IMR-90 (cell line): ENCODE results near the gene PLPPR3.

Experiments
- BHLHE40 ChIP-seq: fragments of 150-350 bp; IDR thresholded peaks from 2 replicates; pipeline ENCODE4 v1.6.1; 2016; ENCODE audit warnings: mild to moderate bottlenecking, low read depth, low read length
- CEBPB ChIP-seq: IDR thresholded peaks from 2 replicates; pipeline ENCODE4 v1.6.1; 2012; ENCODE audit warnings: low read depth, low read length, improper control_type of control experiment
- CHD1 ChIP-seq: IDR thresholded peaks from 2 replicates; pipeline ENCODE4 v1.6.1; 2012; ENCODE audit warnings: low read depth, low read length, improper control_type of control experiment
- CTCF ChIP-seq: conservative IDR thresholded peaks from 2 replicates; pipeline ENCODE4 v1.5.1; 2012; ENCODE audit warnings: mild to moderate bottlenecking, low read depth, low read length, improper control_type of control experiment
- FOS ChIP-seq: fragments of 150-350 bp; IDR thresholded peaks from 2 replicates; pipeline ENCODE4 v1.6.1; 2016; ENCODE audit warnings: low read depth, low read length
- MAFK ChIP-seq: IDR thresholded peaks from 2 replicates; pipeline ENCODE4 v1.6.1; 2012; ENCODE audit warnings: low read depth, low read length, improper control_type of control experiment
- MAZ ChIP-seq: IDR thresholded peaks from 2 replicates; pipeline ENCODE4 v1.6.1; 2012; ENCODE audit warnings: low read depth, mild to moderate bottlenecking, low read length, improper control_type of control experiment, moderate library complexity, borderline replicate concordance
- MXI1 ChIP-seq: IDR thresholded peaks from 2 replicates; pipeline ENCODE4 v1.6.1; 2012; ENCODE audit warnings: low read depth, mild to moderate bottlenecking, low read length, moderate library complexity, borderline replicate concordance
- POLR2A ChIP-seq: IDR thresholded peaks from 2 replicates; pipeline ENCODE4 v1.6.1; 2012; ENCODE audit warnings: mild to moderate bottlenecking, low read depth, low read length
- RAD21 ChIP-seq: IDR thresholded peaks from 2 replicates; pipeline ENCODE4 v1.6.1; 2012; ENCODE audit warnings: low read length, improper control_type of control experiment
- RCOR1 ChIP-seq: IDR thresholded peaks from 2 replicates; pipeline ENCODE4 v1.6.1; 2012; ENCODE audit warnings: mild to moderate bottlenecking, low read length, improper control_type of control experiment; ENCODE audit not compliant: insufficient replicate concordance
- USF2 ChIP-seq: fragments of 150-350 bp; IDR thresholded peaks from 2 replicates; pipeline ENCODE4 v1.6.1; 2017; ENCODE audit warnings: mild to moderate bottlenecking, antibody characterized with exemption, low read length, low read depth

- TF ChIP-seq CTCF (no peak), CHD1 (no peak), USF2 (no peak), RAD21 (no peak), RCOR1 (no peak), BHLHE40 (no peak), POLR2A (no peak), MXI1 (no peak), MAFK (no peak), FOS (no peak), MAZ (no peak), CEBPB (no peak)
Measured at GRCh38 chr19:827710-828321, 6.1 kb upstream of the PLPPR3 start, which contains the start of gene AZU1.
